IMR-90 (cell line): ENCODE results near the gene VWDE. TPM values are rescaled to one million over a fixed set of nuclear protein-coding genes. Genes with fewer than 3 reads are reported as not detected.
"Not testable (repeated sequence)": the region's sequence is repeated elsewhere in the genome, so short reads cannot be mapped to it uniquely, and the experiment has no call there.

Experiments used
- ATAC-seq: fragments of 200-7000 bp; cut with Tn5 transposase; 2 replicates; pipeline ENCODE4 v1.9.1; 2020; ENCODE audit warnings: low read depth, mild to moderate bottlenecking, moderate library complexity
- BruUV-seq: library from RNA; stranded (reverse); fragments of 400-500 nt; replicated peaks from 2 replicates; lab custom pipeline; 2021; lab: Mats Ljungman, UMichigan
- CTCF ChIA-PET: fragments of 300-600 bp; formaldehyde crosslinking; extraction: SDS; loops from one replicate; lab custom pipeline; 2021; ENCODE audit warnings: antibody characterized with exemption; lab: Yijun Ruan, JAX
- POLR2A ChIA-PET: fragments of 300-600 bp; sonication (Branson Sonifier 250); formaldehyde crosslinking; loops from one replicate; lab custom pipeline; 2022; ENCODE audit warnings: antibody characterized with exemption; ENCODE audit not compliant: unreplicated experiment; lab: Charles Lee
- DNase-seq: peaks from one replicate; pipeline ENCODE4 v3.0.0; 2013
- H2AFZ ChIP-seq: replicated peaks from 2 replicates; pipeline ENCODE3; 2013; ENCODE audit warnings: low read length, mild to moderate bottlenecking; ENCODE audit not compliant: poor library complexity
- H2AK5ac ChIP-seq: 2 replicates; pipeline ENCODE4 v1.6.1; 2013; ENCODE audit warnings: low read depth, low read length, inconsistent platforms
- H2AK9ac ChIP-seq: replicated peaks from 2 replicates; pipeline ENCODE3; 2013; ENCODE audit warnings: mild to moderate bottlenecking, low read depth, low read length, moderate library complexity; ENCODE audit not compliant: poor library complexity
- H2BK120ac ChIP-seq: 2 replicates; pipeline ENCODE4 v1.6.1; 2013; ENCODE audit warnings: low read depth, low read length, inconsistent platforms
- H2BK15ac ChIP-seq: 3 replicates; pipeline ENCODE4 v1.6.1; 2013; ENCODE audit warnings: low read depth, low read length, inconsistent platforms
- H2BK20ac ChIP-seq: 2 replicates; pipeline ENCODE4 v1.6.1; 2013; ENCODE audit warnings: low read depth, mild to moderate bottlenecking, inconsistent platforms, low read length, moderate library complexity
- H2BK5ac ChIP-seq: 2 replicates; pipeline ENCODE4 v1.6.1; 2013; ENCODE audit warnings: mild to moderate bottlenecking, low read depth, low read length, inconsistent platforms; ENCODE audit not compliant: poor library complexity, severe bottlenecking
- H3K14ac ChIP-seq: replicated peaks from 2 replicates; pipeline ENCODE4 v1.6.1; 2013; ENCODE audit warnings: low read depth, low read length, inconsistent platforms
- H3K18ac ChIP-seq: 2 replicates; pipeline ENCODE4 v1.6.1; 2013; ENCODE audit warnings: low read depth, low read length, control low read depth
- H3K23ac ChIP-seq: 2 replicates; pipeline ENCODE4 v1.6.1; 2013; ENCODE audit warnings: low read depth, low read length, inconsistent platforms
- H3K27ac ChIP-seq: 2 replicates; pipeline ENCODE4 v1.5.1; 2013; ENCODE audit warnings: mild to moderate bottlenecking, control low read depth, low read length; ENCODE audit not compliant: insufficient read depth
- H3K27me3 ChIP-seq: 2 replicates; pipeline ENCODE4 v1.6.1; 2013; ENCODE audit warnings: low read length; ENCODE audit not compliant: control insufficient read depth, insufficient read depth
- H3K36me3 ChIP-seq: 2 replicates; pipeline ENCODE4 v1.6.1; 2013; ENCODE audit warnings: low read length, mixed read lengths; ENCODE audit not compliant: control insufficient read depth, insufficient read depth
- H3K4ac ChIP-seq: 2 replicates; pipeline ENCODE4 v1.6.1; 2013; ENCODE audit warnings: low read depth, low read length, inconsistent platforms
- H3K4me1 ChIP-seq: 2 replicates; pipeline ENCODE4 v1.6.1; 2013; ENCODE audit warnings: low read length, mixed read lengths; ENCODE audit not compliant: control insufficient read depth, insufficient read depth
- H3K4me2 ChIP-seq: 2 replicates; pipeline ENCODE4 v1.6.1; 2013; ENCODE audit warnings: low read depth, mild to moderate bottlenecking, control low read depth, low read length, moderate library complexity
- H3K4me3 ChIP-seq: 2 replicates; pipeline ENCODE4 v1.5.1; 2013; ENCODE audit warnings: low read depth, mild to moderate bottlenecking, control low read depth, low read length, moderate library complexity; ENCODE audit not compliant: insufficient read depth
- H3K56ac ChIP-seq: 2 replicates; pipeline ENCODE4 v1.6.1; 2013; ENCODE audit warnings: low read length, inconsistent platforms; ENCODE audit not compliant: insufficient read depth; ENCODE audit errors: extremely low read depth
- H3K79me1 ChIP-seq, 2 experiments: 2 replicates each; pipeline ENCODE4 v1.6.1; 2013; ENCODE audit warnings: low read length in 2 of 2, inconsistent platforms in 1 of 2, low read depth in 1 of 2
- H3K9ac ChIP-seq: 2 replicates; pipeline ENCODE4 v1.6.1; 2013; ENCODE audit warnings: low read depth, low read length, control low read depth
- H3K9me1 ChIP-seq: 2 replicates; pipeline ENCODE4 v1.6.1; 2013; ENCODE audit warnings: low read length, inconsistent platforms; ENCODE audit not compliant: insufficient read depth
- H3K9me3 ChIP-seq: 2 replicates; pipeline ENCODE4 v1.6.1; 2013; ENCODE audit warnings: low read length; ENCODE audit not compliant: control insufficient read depth, insufficient read depth
- H4K20me1 ChIP-seq: 2 replicates; pipeline ENCODE4 v1.6.1; 2013; ENCODE audit warnings: low read length, inconsistent platforms; ENCODE audit not compliant: insufficient read depth
- H4K5ac ChIP-seq: 2 replicates; pipeline ENCODE4 v1.6.1; 2013; ENCODE audit warnings: mild to moderate bottlenecking, low read depth, low read length, control low read depth
- H4K8ac ChIP-seq, 2 experiments: 2 replicates each; pipeline ENCODE4 v1.6.1; 2013; ENCODE audit warnings: low read depth in 2 of 2, low read length in 2 of 2, control low read depth in 1 of 2, inconsistent platforms in 1 of 2
- H4K91ac ChIP-seq: 2 replicates; pipeline ENCODE4 v1.6.1; 2013; ENCODE audit warnings: low read depth, low read length, inconsistent platforms; ENCODE audit not compliant: insufficient read depth
- WGBS, 2 experiments: methylation state at CpG; one replicate each; pipeline versions ENCODE4 v1.1.5 to v1.1.7; 2013; ENCODE audit warnings: missing lambda C conversion rate in 2 of 2; ENCODE audit not compliant: insufficient read length in 1 of 2; ENCODE audit errors: extremely low coverage in 2 of 2; 5-methylcytosine and 5-hydroxymethylcytosine counted together
- dilution Hi-C: fragments of 300-500 bp; cut with HindIII; formaldehyde crosslinking; loops from one replicate; pipeline ENCODE4 v1.14.3; 2018; ENCODE audit warnings: low sequenced_read_pairs; ENCODE audit not compliant: unreplicated experiment
- in situ Hi-C: fragments of 300-500 bp; cut with MboI; formaldehyde crosslinking; loops from 3 replicates; pipeline ENCODE4 v1.14.3; 2019; ENCODE audit warnings: low sequenced_read_pairs, inconsistent platforms, mixed read lengths
- intact Hi-C: fragments of 100-400 bp; cut with micrococcal nuclease; formaldehyde crosslinking; loops from 2 replicates; pipeline ENCODE4 v1.10.0; 2022
- polyA plus RNA-seq, 3 experiments: library from polyadenylated mRNA; depleted of rRNA; stranded (reverse); fragments of >200 nt; gene quantifications; 2 replicates each; pipeline ENCODE4 v1.2.3, GENCODE V29; 2012; ENCODE audit warnings: low replicate concordance in 1 of 3
- total RNA-seq: library from RNA; depleted of rRNA; stranded (reverse); fragments of >200 nt; gene quantifications from 2 replicates; pipeline ENCODE4 v1.2.3, GENCODE V29; 2012

VWDE gene
- total and polyA plus RNA-seq, 2 of the 4 experiments (the other 2 are of a cell fraction) = 0.05 to 0.18 TPM

DNA sequence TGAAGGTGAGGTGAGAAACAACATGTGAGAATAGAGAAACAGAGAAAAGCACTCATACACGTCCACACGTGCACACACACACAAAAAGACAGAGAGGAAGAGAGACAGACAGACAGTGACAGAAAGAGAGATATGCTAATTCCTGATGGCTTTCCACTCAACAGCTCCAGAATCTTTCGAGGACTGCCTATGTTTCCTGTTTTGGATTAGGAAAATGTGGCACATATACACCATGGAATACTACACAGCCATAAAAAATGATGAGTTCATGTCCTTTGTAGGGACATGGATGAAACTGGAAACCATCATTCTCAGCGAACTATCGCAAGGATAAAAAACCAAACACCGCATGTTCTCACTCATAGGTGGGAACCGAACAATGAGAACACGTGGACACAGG is 4.0 kb upstream of the VWDE start:
- H4K20me1 ChIP-seq, H4K5ac ChIP-seq, H3K9me3 ChIP-seq, H3K4ac ChIP-seq, H3K4me2 ChIP-seq, DNase-seq, CTCF ChIA-PET, H3K9ac ChIP-seq, H3K27me3 ChIP-seq, H2AK9ac ChIP-seq, H2AK5ac ChIP-seq, H3K56ac ChIP-seq, H2AFZ ChIP-seq, H2BK15ac ChIP-seq, H3K27ac ChIP-seq, H3K18ac ChIP-seq, H3K9me1 ChIP-seq, ATAC-seq, H4K8ac ChIP-seq, H3K14ac ChIP-seq, H3K4me3 ChIP-seq, H2BK5ac ChIP-seq, dilution Hi-C loops, H3K4me1 ChIP-seq, H3K23ac ChIP-seq, H3K36me3 ChIP-seq, H3K79me1 ChIP-seq, H4K91ac ChIP-seq, intact Hi-C loops, H2BK120ac ChIP-seq, BruUV-seq, H2BK20ac ChIP-seq, in situ Hi-C loops: not testable (repeated sequence)
- WGBS, 2 experiments = no CpG with 5 or more reads among the region's 8 CpGs
- POLR2A ChIA-PET = interaction anchor here (0.6 kb wide), 1 partner anchor 732 kb away, joined by 3 read pairs; no protein-coding TSS in a partner anchor
